Measurements from ENCODE around the gene AFG3L2. TPM values are rescaled to one million over a fixed set of nuclear protein-coding genes. Genes with fewer than 3 reads are reported as not detected.

The AFG3L2 gene
- total and polyA plus RNA-seq, 2 of the 13 experiments (the other 11 are each of a cell fraction or from before 2014, with no cell fraction given), result 28.6 to 86.9 TPM

GRCh38 chr18:12345491-12346239, 31.4 kb downstream of the AFG3L2 start:
- peaks cover 28 to 80% of the 10 kb centered on the region in 2 experiments for H3K36me3 ChIP-seq (replicated peaks in 1 of 2; ENCODE audit: control insufficient read depth in 1 of 2, insufficient read depth in 2 of 2, low read length in 2 of 2)
- no TSS peak for BruUV-seq (replicated peaks)
- no peaks in the 10 kb centered on the region for H3K4me1 ChIP-seq (ENCODE audit: insufficient read depth, low read length)
- H3K9ac ChIP-seq (ENCODE audit: insufficient read depth, low read depth, low read length), result no peak overlapping the region
- intact Hi-C loops (cut with micrococcal nuclease; ENCODE audit: unreplicated experiment) (no loop called here), in situ Hi-C loops (cut with HindIII; ENCODE audit: extremely low pct_ligation_motif_present, low pct_unique_long_range_greater_than_20kb) (no loop called here)
- 96% methylated on average over 13 of the region's 13 CpGs for WGBS (ENCODE audit: low lambda C conversion rate)
- no peak overlapping the region for H3K4me2 ChIP-seq (ENCODE audit: low read depth, low read length)
- H3K27me3 ChIP-seq (ENCODE audit: control insufficient read depth in 1 of 2, insufficient read depth in 2 of 2, low read length in 2 of 2), result no peaks in the 10 kb centered on the region
- no peak overlapping the region for H2AFZ ChIP-seq (ENCODE audit: low read length)
- TF ChIP-seq TEF (CRISPR knock-in tag; IDR thresholded peaks at IDR 0.05) (no peak), MLXIP (CRISPR knock-in tag; IDR thresholded peaks at IDR 0.05; ENCODE audit: borderline replicate concordance) (no peak), ZNF101 (CRISPR knock-in tag; IDR thresholded peaks at IDR 0.05; ENCODE audit: borderline replicate concordance, low read depth) (no peak), HMGA1 (CRISPR knock-in tag; conservative IDR thresholded peaks at IDR 0.05) (no peak), RARG (CRISPR knock-in tag; IDR thresholded peaks at IDR 0.05; ENCODE audit: low read depth) (no peak), ZNF768 (CRISPR knock-in tag; IDR thresholded peaks at IDR 0.05) (peak; percentile 64; the same call in 1 of the 2 replicates), MED13 (CRISPR knock-in tag; IDR thresholded peaks at IDR 0.05) (no peak)
- FAIRE-seq, result no peak
- H3K4me3 ChIP-seq (replicated peaks in 1 of 3; ENCODE audit: insufficient read depth in 1 of 3, low read depth in 2 of 3, low read length in 3 of 3), result no peak overlapping the region
- no peak; the same call in 2 of the 3 replicates for ATAC-seq
- H4K20me1 ChIP-seq (ENCODE audit: insufficient read depth, low read length), result no peaks in the 10 kb centered on the region
- H3K9me3 ChIP-seq (ENCODE audit: low read length), result no peaks in the 10 kb centered on the region
- H3K27ac ChIP-seq (ENCODE audit: extremely low read length, insufficient read depth, low read length), result no peak overlapping the region
- no peak for DNase-seq (ENCODE audit: low spot score)
- no peaks in the 10 kb centered on the region for H3K79me2 ChIP-seq (ENCODE audit: insufficient read depth, low read length)
- CTCF ChIA-PET (ENCODE audit: low intra/inter-chr PET ratio, low total read pairs), result no interaction called here
- POLR2A ChIA-PET, result no interaction called here

Measured in HepG2 (cell line).